ENCODE measurements around the gene PRKACA.

The PRKACA gene

DNA sequence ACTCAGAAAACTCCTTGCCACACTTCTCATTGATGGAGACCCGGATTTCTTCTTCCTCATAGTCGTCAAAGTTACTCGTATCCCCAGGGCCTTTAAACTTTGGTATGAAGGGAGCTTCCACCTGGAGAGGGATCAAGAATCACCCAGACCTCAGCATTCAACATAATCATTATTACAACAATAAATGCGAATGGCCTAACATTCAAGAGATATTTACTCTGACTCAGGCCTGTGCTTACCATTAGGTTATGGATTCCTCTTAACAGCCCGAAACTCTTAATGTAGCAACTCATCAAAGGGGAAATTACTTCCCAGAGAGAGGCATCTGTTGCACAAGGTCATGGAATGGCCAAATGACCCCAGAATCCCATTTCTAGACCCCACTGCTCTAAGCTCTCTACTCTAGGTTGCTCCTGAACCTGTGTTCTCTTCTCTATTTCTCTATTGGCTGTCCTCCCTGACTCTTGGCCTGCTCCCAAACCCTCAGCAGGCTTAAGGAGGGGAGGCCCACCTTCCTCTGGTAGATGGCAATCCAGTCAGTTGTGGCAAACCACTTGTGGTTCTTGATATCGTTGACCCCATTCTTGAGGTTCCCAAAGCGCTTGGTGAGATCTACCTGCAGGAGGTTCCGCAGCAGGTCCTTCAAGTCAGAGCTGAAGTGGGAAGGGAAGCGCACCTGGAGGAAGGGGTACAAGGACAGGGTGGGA, 24.3 kb downstream of the PRKACA start:
- DNase-seq (ENCODE audit: low read depth) = no peak

DNA sequence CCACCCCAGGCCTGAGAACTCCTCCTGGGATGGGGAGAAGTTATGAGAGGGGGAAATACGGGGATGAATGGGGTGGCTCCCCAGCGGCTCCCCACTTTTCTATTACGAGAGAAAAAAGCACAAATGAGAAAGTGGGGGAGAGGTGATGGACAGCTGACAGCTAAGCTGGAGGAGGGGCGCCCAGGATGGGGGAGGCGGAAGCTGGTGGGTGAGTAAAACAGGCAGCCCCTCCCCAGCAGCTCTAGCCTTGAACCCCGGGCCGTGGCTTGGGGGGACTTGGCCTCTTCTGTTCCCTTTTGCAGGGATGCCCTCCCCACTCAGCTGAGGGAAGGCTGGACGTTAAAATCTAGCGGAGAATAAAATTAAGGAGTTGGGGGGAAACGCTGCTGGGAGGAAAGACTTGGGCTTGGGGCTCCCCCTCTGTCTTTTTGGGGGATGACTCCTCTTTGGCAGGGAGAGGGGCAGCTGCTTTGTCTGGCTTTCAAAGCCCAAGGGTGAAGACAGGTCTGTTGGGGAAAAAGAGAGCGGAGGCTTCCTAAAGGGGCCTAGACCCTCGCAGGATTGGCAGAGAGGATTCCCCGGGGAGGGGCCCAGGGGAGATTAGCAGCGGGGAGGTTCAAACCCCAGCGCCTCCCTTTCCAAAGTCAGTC, 25.6 kb downstream of the PRKACA start:
- DNase-seq (ENCODE audit: low read depth) = no peak

DNA sequence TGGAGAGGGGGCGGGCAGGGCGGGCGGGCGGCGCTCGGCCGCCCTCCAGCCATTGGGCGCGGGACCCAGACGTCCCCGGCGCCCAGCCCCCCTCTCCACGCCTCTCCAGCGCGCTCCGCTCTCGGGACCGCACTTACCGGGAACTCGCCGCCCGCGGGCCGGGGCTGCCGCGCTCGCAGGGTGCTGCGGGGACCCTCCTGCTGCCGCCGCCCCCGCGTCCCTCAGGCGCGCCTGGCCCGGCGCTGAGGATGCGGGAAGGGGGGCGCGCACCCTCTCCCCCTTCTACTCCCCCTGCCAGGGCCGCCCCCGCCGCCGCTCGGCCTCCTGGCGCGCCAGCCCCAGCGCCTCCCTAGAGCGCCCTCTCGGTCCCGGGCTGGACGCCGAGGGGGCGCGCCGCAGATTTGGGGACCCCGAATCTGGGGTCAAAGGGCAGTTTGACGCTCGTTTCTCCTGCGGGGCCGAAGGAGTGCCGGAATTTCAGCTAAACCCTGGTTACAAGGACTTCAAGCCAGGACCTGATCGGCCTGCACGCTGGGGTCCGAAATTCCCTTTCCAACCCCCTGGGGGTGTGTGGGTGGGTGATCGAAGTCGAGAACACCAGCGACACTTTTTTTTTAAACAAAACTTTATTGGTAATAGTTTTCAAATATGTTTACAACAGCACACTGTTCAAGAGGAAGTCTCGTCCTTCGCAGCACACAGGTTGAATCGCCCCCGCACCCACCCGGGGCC, 26.3 kb downstream of the PRKACA start:
- no peak for DNase-seq (ENCODE audit: low read depth)

DNA sequence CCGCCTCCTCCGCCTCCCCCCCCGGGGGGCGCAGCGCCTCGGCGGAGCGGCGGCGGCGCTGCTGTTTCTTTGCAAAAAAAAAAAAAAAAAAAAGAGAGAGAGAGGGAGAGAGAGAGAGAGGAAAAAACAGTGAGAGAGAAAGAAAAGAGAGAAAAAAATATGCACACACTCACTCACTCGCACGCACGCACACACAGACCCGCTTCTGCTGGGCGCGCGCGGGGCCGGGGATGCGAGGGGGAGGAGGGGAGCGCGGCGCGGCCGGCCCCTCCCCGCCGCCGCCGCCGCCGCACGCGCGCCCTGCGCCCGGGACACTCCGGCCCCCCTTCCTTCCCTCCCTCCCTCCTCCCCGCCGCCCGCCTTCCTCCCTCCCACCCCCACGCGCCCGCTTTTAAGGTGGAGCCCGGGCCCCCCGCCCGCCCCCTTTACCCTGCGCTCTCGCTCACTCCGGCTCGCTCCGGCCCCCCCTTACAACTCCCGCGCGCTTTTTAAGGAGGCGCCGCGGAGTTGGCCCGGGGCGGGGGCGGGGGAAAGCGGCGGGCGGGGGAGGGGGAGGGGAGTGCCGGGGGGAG, 27.0 kb downstream of the PRKACA start, which contains the start of gene SAMD1:
TSS of gene SAMD1 (minus strand) at position 243 of the 572 bp plus-strand sequence.
- peak; percentile 85 for DNase-seq (ENCODE audit: low read depth)

DNA sequence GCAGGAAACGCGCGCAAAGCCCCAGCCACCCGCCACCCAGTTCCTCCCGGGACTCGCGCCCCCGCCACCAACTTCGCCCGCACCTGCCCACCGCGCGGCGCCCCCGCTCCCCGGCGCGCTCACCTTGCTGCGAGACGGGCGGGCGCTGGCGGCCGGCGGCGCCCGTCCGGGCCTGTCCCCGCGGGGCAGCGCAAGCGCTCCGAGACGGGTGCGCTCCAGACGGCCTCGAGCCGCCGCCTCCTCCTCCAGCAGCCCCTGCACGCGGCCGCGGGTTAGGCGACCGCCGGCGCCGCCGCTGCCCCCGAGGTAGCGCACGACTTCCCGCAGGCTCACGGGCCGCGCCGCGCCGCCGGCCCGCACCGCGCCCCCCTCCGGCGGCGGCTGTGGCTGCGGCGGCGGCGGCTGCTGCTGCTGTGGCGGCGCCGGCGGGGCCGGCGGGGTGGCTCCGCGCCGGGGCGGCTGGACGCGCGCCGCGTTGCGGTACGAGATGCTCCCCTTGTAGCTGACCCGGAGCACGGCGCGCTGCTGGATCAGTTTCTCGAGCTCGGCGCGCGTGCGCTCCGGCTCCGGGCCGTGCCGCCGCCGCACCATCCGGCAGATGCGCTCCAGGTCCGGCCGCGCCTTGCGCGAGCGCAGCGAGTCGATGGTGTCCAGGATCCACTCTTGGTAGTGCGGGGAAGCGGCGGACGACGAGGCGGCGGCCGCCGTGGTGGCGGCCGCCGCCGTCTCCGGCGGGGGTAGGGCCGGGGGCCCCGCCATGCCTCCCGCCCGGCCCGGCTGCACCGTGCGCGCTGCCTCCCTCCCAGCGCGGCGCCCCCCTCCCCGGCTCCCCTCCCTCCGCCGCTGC, 27.7 kb downstream of the PRKACA start:
- DNase-seq (ENCODE audit: low read depth) = no peak

DNA sequence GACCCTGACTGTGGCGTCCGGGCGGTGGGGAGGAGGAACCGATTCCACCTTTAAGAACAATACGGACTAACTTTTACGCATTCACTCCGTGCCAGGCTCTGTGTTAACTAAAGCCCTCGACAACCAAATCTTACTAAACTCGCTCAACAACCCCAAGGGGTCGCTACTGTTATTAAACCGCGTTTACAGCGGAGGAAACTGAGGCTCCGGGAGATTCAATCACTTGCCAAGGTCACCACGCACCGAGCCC, 28.2 kb downstream of the PRKACA start:
- DNase-seq (ENCODE audit: low read depth) = no peak

DNA sequence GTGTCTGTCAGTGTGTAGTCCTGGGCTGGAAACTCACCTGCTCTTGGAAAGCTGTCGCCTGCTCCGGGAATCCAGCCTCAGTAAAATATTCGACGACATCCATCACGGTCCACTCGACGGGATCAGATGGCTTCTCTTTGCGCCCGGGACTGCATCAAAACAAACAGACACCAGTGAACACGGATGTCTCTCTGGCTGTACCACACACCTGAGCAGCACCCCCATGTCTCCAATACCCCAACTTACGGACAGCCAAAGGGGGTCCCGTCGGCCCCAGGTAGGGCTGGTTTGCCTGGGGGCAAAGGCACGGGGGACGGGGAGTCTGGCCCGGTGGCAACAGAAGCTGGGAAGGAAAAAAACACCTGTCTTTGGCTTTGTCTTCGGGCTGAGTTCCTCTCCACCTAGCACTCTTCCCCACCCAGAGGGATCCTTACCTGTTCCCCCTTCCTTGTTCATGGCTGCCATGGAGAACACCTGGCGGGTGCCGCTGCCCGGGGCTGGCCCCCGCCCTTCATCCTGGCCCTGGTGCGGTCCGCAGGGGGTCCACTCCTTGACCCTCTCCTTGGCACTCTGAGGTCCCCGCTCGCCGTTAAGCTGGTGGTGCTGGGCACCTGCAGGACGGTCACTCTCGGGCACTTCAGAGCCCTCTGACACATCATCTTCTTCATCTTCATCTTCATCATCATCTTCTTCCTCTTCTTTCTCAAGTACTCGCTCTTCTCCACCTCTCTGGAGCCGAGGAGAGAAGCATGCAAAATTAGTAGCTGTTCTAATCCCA, 28.7 kb downstream of the PRKACA start:
- no peak for DNase-seq (ENCODE audit: low read depth)

DNA sequence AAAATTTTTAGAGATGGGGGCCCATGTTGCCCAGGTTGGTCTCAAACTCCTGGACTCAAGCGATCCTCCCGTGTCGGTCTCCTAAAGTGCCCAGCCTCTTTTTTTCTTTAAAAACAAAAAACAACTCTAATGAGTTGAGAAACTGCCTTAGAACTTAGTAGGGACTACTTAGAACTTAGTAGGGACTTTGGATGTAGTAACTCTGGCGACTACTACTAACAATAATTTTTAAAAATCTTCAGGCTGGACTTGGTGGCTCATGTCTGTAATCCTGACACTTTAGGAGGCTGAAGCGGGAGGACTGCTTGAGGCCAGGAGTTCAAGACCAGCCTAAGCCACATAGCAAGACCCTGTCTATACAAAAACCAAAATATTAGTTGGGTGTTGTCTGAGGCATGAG, 31.5 kb downstream of the PRKACA start:
- DNase-seq (ENCODE audit: low read depth) = no peak

DNA sequence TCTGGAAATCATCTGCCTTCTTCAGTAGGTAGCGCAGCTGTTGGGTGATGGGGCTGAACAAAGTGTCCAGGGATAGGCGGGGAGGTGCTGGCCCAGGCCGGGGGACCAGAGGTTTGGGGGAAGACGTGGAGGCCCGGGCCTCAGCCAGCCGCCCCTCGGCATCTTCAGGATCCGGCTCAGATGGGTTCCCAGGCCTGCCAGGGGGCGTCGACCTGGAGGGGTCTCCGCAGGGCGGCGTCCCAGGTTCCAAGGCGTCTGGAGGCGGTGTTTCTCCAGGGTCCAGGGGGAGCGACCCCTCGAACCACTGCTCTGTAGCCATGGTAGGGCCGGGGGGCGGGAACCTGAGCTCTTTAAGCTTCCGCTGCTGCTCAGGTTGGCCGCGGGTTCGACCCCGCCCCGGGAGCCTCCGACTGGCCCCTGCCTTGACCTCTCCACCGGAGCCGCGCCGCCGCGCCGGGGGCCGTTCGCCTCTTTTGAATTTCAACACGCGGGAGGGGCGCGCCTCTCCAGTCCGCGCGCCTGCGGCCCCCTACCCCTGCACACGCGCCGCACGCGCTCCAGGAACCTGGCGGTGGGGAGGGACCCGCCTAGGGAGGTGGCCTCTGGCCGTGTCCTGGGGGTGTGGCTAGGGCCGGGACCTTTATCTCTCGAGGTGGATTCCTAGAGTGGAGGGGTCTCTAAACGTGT, 32.1 kb downstream of the PRKACA start, which contains the start of gene C19orf67:
TSS of gene C19orf67 (minus strand) at position 475 of the 687 bp plus-strand sequence. CDS start at position 319, 156 bp downstream.
- no peak for DNase-seq (ENCODE audit: low read depth)

DNA sequence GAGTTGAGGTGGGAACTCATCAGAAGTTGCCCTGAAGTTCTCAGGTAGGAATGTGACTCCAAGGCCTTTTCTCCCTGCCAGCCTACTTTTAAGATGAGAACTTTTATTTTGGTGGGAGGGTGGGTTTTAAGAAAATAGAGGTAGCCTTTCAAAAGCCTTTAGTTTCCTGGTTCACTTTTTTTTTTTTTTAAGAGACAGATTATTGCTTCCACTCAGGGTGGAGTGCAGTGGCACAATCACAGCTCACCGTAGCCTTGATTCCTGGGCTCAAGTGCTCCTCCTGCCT, 34.9 kb downstream of the PRKACA start:
- DNase-seq (ENCODE audit: low read depth) = no peak

DNA sequence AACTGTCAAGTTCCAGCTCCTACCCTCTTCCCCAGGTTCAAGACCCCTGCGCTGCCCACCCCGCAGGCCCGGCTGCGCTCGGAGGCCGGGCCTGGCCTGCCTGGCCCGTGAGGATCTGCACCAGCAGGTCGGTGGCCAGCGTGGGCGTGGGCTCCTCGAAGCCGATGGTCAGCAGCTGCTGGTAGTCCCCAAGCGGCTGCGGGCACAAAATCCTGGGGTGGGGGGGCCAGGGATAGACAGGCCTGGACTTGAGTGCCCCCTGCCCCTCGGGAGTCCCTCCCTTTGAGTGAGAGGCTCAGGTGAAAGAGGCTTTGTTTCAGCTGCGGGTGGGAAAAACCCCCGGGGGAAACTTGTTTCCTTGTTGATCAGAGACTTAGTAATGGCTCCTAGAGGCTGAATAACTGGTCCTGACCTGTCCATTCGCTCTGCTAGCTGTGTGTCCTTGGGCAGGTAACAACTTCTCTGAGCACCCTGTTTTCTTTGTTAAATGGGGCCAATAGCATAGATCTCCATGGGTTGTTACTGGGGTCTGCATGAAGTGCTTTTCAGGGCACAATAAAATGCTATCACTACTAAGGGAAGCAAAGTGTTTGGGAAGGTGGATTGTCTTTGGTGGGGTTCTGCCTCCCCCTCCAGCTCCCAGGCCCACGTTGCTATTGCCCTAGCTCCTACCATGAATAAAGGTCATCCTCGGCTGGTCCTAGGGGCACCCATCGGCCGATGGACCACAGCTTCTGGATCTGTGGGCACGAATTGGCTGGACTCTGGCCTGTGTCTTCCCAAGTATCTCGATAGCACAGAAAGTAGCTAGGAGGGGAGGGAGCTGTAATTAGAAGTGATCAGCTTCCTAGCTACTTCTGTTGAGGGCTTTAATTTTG, 35.5 kb downstream of the PRKACA start:
- DNase-seq (ENCODE audit: low read depth) = no peak

DNA sequence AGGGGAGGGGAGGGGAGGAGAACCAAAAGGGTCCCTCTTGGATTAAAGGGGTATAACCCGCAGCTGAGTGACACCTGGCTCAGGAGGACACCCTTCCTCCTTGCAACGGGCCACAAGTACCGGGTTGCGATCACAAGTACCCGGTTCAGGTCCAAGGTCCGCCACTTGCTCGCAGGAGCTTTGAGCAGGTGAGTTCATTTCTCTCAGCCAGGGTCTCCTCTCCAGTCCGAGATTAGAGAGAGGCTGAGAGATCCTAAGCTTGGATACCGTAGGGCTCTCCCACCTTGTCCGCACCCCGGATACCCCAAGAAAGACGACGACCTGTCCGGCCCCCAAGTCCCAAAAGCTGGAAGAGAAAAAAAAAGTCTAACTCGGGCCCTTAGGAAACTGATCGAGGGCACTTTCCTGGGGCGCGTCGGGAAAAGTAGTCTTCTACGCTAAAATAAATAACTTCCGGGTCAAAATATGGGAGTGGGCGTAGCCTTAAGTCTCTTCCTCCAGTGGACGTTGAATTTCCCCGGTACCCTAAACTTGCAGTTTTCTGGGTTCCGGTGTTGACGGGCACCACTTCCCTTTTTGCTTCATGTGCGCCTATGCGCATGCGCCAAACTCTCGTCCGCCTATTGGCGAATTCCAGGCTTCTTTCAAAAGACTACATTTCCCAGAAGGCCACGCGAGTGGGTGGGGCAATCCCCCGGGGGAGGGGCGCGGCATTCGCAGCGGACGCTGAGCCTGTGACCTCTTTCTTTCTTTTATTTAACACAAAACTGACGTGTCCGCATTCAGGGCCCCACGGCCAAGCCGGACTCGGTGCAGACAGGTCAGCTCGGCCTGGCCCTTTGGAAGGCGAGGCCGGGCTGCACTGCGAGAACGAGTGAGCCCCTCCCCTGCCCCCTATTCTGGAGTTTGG, 36.4 kb downstream of the PRKACA start:
- peak; percentile 99 for DNase-seq (ENCODE audit: low read depth)

DNA sequence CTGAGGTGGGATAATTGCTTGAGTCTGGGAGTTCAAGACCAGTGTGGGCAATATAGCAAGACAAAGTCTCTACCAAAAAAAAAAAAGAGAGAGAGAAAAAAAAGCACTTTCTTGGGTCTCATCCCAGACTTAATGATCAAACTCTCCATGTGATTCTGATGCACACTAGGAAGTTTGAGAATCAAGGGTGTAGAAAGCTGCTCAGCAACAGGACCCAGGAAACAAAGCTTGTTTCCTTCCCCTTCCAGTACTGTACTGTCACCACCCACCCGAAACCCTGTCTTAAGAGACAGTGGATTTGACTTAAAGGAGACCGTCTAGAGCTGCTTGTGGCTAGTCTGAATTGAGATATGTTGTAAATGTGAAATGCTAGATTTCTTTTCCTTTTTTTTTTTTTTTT, 39.2 kb downstream of the PRKACA start:
- DNase-seq (ENCODE audit: low read depth) = no peak

DNA sequence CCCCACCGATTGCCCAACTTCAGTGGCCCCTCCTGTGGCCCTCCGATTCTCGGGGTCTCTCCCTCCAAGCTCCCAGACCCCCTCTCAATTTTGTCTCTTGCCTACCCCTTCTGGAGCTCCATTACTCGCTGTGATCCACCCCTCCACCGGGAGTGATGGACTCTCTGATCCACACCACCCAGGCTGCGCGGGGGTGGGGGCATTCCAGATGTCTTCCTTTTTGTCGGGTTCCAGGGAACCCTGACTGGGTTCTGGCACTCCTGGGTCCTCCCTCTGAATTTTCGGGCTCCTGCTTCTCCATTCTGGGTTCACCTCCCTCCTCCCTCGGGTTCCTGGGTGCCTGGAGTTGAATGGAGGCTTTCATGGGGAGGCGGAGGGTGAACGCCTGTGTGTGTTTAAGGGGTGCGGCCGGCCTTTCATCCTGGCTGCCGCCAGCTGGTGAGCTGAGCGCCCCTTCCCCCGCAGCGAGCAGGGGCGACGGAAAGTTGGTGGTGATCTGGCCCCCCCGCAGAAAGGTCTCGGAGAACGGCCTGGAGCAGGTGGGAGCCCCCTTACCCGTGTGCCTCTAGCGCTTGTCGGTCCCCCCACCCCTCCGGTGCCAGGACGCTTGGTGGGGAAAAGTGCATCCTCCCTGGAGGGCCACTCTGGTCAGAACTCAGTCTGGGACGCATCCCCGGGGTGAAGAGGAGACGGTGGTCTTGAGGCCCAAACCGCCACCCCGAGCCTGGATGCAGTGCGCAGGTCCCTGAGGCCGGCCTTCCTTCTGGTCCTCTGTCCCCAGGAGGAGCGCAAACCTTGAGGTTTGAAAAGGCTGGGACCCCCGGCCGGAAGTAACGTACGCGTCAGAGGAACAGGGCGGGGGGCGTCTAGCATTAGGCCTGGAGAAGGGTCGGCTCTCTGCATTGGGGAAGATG, 43.4 kb downstream of the PRKACA start:
- DNase-seq (ENCODE audit: low read depth) = no peak

DNA sequence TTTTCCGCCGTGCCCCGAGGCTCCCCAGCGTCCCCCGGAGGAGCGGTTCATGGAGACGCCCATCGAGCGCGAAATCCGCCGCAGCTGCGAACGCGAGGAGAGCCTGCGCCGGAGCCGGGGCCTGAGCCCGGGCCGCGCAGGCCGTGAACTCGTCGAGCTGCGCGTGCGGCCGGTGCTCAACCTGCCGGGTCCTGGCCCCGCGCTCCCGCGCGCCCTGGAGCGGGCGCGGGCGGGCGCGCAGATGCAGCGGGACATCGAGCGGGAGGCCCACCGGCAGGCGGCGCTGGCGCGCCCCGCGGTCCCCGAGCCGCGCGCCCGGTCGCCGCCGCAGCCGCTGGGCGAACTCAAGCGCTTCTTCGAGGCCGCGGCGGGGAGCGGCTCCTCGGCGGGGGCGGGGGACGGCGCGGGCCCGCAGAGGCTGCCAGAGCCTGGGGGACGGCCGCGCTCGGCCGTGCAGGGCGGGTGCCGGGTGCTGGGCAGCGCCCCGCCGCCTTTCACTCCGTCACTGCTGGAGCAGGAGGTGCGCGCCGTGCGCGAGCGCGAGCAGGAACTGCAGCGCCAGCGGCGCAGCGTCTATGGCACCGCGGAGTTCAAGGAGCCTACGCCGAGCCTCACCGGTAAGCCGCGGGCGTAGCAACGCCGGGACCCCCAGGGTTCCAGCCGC, 44.2 kb downstream of the PRKACA start:
- DNase-seq (ENCODE audit: low read depth) = peak; percentile 63

DNA sequence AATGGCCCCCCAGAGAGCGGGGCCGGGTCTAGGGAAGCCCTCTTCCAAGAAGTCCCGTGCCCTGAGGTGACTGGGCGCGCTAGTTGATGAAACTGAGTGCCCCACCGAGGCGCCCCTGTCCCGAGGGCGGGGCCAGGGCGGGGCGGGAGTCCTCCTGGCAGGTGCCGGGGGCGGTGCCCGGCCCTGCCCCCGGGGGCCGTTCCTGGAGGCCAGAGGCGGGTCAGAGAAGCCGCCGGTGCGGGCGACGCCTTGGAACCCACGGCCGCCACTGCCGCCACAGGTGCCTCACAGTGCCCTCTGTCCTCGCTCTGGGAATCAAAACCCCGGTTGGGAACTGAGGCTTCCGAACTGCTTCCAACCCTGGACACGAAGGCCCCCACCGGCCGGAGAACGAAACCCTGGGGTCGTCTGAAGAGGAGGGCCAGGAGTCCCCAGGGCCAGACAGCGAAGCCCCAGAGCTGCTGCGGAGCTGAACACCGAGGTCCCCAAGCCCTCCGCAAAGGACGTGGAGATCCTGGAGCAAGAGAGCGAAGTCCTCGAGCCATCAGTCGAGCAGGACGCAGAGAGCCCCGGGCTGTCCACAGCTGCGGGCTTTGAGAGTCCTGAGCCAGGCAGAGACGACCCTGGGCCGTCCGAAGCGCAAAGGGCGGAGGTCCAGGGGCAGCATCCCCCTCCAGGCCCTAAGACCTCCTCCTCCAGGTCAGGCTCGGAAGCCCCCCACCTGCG, 44.9 kb downstream of the PRKACA start, which contains the start of gene MISP3:
TSS of gene MISP3 (plus strand) at position 252 of the 726 bp plus-strand sequence. CDS start 524 bp downstream, outside the sequence.
- DNase-seq (ENCODE audit: low read depth) = no peak
